Activated CD4-positive, alpha-beta T cell treated with anti-CD3 and anti-CD28 coated beads, Interleukin-2, amount 10 ng/mL, durations not matched to agents 7 days and 5 days (primary cell): ENCODE results near the gene ARHGAP22. TPM values are rescaled to one million over a fixed set of nuclear protein-coding genes. Genes with fewer than 3 reads are reported as not detected.

Experiments
- CTCF ChIA-PET: fragments of 350-600 bp; sonication (Branson Sonifier 250); formaldehyde crosslinking; loops from one replicate; lab custom pipeline; 2021; ENCODE audit warnings: antibody characterized with exemption; lab: Charles Lee
- POLR2A ChIA-PET: fragments of 350-600 bp; sonication (Branson Sonifier 250); formaldehyde crosslinking; loops from one replicate; lab custom pipeline; 2021; ENCODE audit warnings: antibody characterized with exemption; lab: Charles Lee
- DNase-seq: peaks from one replicate; pipeline ENCODE4 v3.0.0-alpha.2; 2020
- H3K27ac Mint-ChIP-seq: one replicate; pipeline ENCODE4 v1.8.0; 2021; ENCODE audit warnings: mild to moderate bottlenecking, moderate library complexity, mixed read lengths
- H3K27me3 Mint-ChIP-seq: one replicate; pipeline ENCODE4 v1.8.0; 2021; ENCODE audit warnings: mixed read lengths
- H3K36me3 Mint-ChIP-seq: one replicate; pipeline ENCODE4 v1.8.0; 2021; ENCODE audit warnings: low read depth, mixed read lengths
- H3K4me1 Mint-ChIP-seq: one replicate; pipeline ENCODE4 v1.8.0; 2021; ENCODE audit warnings: mixed read lengths
- H3K4me3 Mint-ChIP-seq: one replicate; pipeline ENCODE4 v1.8.0; 2021; ENCODE audit warnings: mild to moderate bottlenecking, moderate library complexity, mixed read lengths
- H3K9me3 Mint-ChIP-seq: one replicate; pipeline ENCODE4 v1.8.0; 2021; ENCODE audit warnings: mixed read lengths
- total RNA-seq, 2 experiments: library from RNA; stranded (reverse); gene quantifications; one replicate each; pipeline ENCODE4 v1.2.3, GENCODE V29; 2021

The ARHGAP22 gene
- total RNA-seq, 2 experiments from 2014 or later, result not detected

DNA sequence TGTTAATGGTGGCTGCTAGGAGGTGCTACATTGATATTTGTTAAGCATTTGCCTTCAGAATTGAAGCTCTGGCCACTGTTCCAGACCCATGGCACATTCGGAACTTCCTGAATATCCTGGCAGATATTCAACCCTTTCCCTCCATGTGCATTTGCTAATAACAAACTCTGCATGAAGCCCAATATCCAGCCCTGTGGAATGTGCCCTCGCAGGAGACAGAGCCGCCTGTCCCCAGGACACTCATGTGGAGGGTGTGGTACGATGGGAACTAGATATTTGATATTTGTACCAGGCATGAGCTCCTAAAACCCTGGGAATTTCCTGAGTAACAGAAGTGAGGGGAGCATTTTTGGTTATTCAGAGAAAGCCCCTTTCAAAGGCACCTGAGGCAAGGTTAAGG, 21.6 kb upstream of the ARHGAP22 start:
- no peaks in the 10 kb centered on the region for H3K36me3 Mint-ChIP-seq
- peaks cover 13% of the 10 kb centered on the region for H3K27me3 Mint-ChIP-seq
- no peaks in the 10 kb centered on the region for H3K4me1 Mint-ChIP-seq
- no peaks in the 10 kb centered on the region for H3K9me3 Mint-ChIP-seq
- H3K4me3 Mint-ChIP-seq, result no peak overlapping the region
- POLR2A ChIA-PET, result no interaction called here
- H3K27ac Mint-ChIP-seq, result no peak overlapping the region
- CTCF ChIA-PET, result no interaction called here
- DNase-seq, result no peak

DNA sequence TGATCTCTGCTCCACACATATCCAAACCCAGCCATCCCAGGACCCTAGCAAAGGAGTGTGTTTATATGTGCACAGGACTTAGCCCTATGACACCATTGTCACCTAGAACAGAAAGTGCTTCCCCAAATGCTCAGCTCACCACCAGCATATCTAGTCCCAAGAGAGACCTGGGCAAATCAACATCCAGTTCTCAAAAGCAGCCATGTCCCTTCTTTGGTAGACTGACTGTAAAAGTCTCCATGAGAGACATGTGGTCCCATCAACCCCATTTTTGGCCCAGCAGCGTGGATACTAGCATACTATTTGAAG, 20.9 kb upstream of the ARHGAP22 start:
- no peaks in the 10 kb centered on the region for H3K36me3 Mint-ChIP-seq
- no peak for DNase-seq
- H3K4me3 Mint-ChIP-seq, result no peak overlapping the region
- no peaks in the 10 kb centered on the region for H3K4me1 Mint-ChIP-seq
- peaks cover 13% of the 10 kb centered on the region for H3K27me3 Mint-ChIP-seq
- CTCF ChIA-PET, result interaction anchor here (2.3 to 2.9 kb wide), 2 partner anchors 19 to 30 kb away, joined by 11 to 12 read pairs; no protein-coding TSS in a partner anchor
- H3K27ac Mint-ChIP-seq, result no peak overlapping the region
- POLR2A ChIA-PET, result no interaction called here
- no peaks in the 10 kb centered on the region for H3K9me3 Mint-ChIP-seq

DNA sequence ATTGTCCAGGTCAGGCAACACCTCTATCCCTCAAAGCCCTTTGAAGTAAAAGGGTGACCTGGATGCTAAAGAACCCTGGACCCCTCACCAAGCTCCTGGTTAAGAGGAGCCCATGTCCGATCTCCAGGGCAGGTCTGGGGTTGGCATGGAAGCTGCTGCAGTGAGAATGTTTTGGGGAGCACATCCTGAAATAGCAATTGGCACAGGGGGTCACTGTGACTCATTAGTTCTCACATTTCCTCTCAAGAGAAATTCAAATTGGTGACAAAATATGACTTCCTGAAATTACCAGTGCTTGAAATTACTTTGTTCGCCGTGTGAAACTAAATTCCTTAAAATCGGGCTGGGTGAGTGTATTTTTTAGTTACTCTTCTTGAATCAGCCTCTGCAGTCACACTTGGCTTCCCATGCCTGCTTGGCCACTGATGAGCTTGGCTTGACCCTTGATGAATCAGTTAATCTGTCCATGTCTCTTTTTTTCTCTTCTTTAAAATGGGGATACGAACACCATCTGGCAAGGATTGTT, 18.8 kb upstream of the ARHGAP22 start:
- CTCF ChIA-PET, result interaction anchor here (1.1 to 2.9 kb wide), 3 partner anchors 13 to 32 kb away, joined by 3 to 12 read pairs (median 11); no protein-coding TSS in a partner anchor
- Mint-ChIP-seq H3K4me1 (no peaks in the 10 kb centered on the region), H3K27me3 (peaks cover 26% of the 10 kb centered on the region)

DNA sequence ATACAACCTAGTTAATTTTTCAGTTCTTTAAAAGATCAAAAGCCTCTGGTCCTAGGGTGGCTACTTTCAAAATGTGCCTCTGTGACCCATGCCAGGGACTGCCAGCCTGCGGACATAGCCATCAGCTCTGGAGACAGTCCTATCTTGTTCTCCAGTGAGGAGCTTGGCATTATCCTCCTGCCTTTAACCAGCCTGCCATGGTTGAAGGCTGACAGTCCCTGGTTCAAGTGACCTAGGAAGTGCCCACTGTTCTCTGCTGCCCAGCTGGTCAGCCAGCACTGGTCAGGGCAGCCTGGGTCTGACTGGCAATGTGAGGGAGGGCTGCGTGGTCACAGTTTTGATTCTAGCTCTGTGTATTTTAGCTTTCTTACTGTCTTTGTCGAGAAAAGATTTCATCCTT, 18.1 kb upstream of the ARHGAP22 start:
- no peaks in the 10 kb centered on the region for H3K9me3 Mint-ChIP-seq
- no peak for DNase-seq
- CTCF ChIA-PET, result interaction anchor here (1.0 to 2.9 kb wide), 3 partner anchors 14 to 33 kb away, joined by 3 to 12 read pairs (median 4); no protein-coding TSS in a partner anchor
- H3K27ac Mint-ChIP-seq, result no peak overlapping the region
- peaks cover 33% of the 10 kb centered on the region for H3K27me3 Mint-ChIP-seq
- POLR2A ChIA-PET, result no interaction called here
- no peaks in the 10 kb centered on the region for H3K4me1 Mint-ChIP-seq
- no peak overlapping the region for H3K4me3 Mint-ChIP-seq
- H3K36me3 Mint-ChIP-seq, result no peaks in the 10 kb centered on the region

More for the DNA sequence above, 18.8 kb upstream of the ARHGAP22 start:
- no peak for DNase-seq
- POLR2A ChIA-PET, result no interaction called here
- H3K4me3 Mint-ChIP-seq, result no peak overlapping the region
- H3K9me3 Mint-ChIP-seq, result no peaks in the 10 kb centered on the region
- H3K27ac Mint-ChIP-seq, result no peak overlapping the region
- H3K36me3 Mint-ChIP-seq, result no peaks in the 10 kb centered on the region

DNA sequence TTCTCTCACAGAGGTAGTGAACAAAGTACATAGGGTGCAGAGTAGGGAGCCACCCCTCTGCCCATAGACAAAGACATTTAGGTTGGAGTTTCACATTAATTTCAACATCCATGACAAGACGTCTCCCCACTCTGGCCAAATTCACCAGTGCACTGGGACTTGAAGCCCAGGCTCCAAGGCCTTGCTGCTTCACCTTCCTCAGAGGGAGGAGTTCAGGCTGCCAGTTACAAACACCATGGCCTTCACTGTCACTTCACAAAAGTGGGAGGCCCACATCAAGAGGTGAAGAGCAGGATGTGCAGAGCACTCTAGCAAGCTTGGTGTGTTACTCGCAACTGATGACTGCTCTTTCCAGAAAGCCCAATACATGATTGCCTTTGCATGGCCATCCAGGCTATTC, 15.8 kb upstream of the ARHGAP22 start:
- ChIA-PET POLR2A (no interaction called here), CTCF (interaction anchor here (2.2 kb wide), 1 partner anchor 35 kb away, joined by 8 read pairs; no protein-coding TSS in a partner anchor)
- no peak for DNase-seq
- Mint-ChIP-seq H3K9me3 (peaks cover 3% of the 10 kb centered on the region), H3K36me3 (no peaks in the 10 kb centered on the region), H3K4me1 (no peaks in the 10 kb centered on the region), H3K4me3 (no peak overlapping the region), H3K27me3 (peaks cover 47% of the 10 kb centered on the region), H3K27ac (no peak overlapping the region)

DNA sequence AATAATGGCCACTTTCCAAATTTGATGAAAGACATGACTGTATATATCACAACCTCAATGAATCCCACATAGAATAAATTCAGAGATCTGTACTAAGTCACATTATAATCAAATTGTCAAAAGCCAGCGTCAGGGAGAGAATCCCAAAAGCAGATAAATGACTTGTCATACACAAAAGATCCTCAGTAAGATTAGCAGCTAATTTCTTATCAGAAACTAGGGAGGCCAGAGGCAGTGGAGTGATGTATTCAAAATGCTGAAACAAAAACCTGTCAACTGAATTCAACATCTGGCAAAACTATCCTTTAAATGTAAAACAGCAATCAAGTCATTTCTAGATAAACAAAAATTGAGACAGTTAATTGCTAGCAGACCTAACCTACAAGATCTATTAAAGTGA, 11.6 kb upstream of the ARHGAP22 start:
- no peak for DNase-seq
- ChIA-PET POLR2A (no interaction called here), CTCF (no interaction called here)
- Mint-ChIP-seq H3K36me3 (no peaks in the 10 kb centered on the region), H3K9me3 (peaks cover 3% of the 10 kb centered on the region), H3K4me1 (no peaks in the 10 kb centered on the region), H3K4me3 (no peak overlapping the region), H3K27me3 (peaks cover 44% of the 10 kb centered on the region), H3K27ac (no peak overlapping the region)

DNA sequence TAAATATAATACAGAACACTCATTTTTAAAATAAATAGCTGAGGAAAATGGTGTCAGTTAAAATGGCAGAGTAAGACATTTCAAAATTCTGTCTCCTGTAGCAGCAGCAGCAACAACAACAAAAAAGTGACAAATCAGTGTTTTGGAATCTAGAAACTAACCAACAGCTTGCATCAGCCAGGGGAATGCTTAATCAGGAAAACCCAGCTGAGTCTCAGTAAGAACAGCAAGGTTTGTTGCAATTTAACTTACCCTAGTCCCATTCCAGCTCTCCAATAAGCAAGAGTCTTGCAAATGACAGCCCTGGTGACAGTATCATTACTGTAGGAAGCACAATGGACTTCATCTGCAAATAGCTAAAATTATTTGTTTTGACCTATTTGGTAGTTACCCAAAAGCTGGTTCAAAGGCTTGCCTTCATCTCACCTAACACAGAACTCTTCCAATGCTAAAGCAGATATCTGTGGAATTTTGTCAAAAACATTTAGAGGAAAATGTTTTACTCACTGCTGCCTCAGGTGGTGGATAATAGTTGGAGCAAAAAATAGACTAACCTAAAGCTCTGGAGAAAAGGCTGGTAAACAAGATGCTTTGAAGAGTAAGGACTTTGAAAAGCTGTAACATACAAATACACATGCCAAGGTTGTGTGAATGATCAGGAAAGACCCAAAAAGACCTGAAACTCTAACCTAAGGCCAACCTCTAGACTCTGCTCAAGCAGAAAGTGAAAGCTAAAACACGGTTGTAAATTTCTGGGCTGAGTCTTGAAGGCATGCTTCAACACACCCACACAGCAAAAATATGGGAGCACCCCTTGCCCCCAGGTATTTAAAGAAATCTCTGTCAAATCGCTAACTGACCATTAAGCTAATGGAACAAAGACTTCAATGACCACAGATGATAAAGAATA, 9.9 kb upstream of the ARHGAP22 start:
- Mint-ChIP-seq H3K4me1 (no peaks in the 10 kb centered on the region), H3K36me3 (no peaks in the 10 kb centered on the region), H3K27ac (no peak overlapping the region), H3K27me3 (peaks cover 41% of the 10 kb centered on the region), H3K9me3 (peaks cover 3% of the 10 kb centered on the region), H3K4me3 (no peak overlapping the region)
- no peak for DNase-seq
- POLR2A ChIA-PET, result no interaction called here
- CTCF ChIA-PET, result interaction anchor here (1.5 to 2.1 kb wide), 2 partner anchors 8 to 41 kb away, joined by 3 to 9 read pairs; no protein-coding TSS in a partner anchor

DNA sequence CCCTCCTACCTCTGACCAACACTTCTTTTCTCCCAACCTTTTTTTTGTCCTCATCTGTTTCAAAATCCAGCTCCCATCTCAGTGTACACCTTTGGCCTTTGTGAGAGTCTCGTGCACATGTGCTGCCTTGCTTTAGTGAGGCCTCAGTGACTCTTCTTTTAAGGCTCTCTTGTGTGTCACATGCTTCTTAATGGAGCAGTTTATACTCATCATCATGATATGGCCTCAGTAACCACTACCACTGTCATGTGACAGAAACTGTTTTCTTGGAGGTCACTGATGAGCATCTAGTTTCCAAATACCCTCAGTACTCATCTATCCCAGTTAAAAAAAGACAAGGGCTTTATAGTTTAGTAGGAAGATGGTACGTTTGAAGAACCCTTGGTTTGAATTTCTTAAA, 8.1 kb upstream of the ARHGAP22 start:
- Mint-ChIP-seq H3K4me3 (no peak overlapping the region), H3K9me3 (peaks cover 3% of the 10 kb centered on the region), H3K27ac (no peak overlapping the region), H3K4me1 (no peaks in the 10 kb centered on the region), H3K27me3 (peaks cover 26% of the 10 kb centered on the region), H3K36me3 (no peaks in the 10 kb centered on the region)
- ChIA-PET POLR2A (no interaction called here), CTCF (no interaction called here)
- DNase-seq, result no peak

DNA sequence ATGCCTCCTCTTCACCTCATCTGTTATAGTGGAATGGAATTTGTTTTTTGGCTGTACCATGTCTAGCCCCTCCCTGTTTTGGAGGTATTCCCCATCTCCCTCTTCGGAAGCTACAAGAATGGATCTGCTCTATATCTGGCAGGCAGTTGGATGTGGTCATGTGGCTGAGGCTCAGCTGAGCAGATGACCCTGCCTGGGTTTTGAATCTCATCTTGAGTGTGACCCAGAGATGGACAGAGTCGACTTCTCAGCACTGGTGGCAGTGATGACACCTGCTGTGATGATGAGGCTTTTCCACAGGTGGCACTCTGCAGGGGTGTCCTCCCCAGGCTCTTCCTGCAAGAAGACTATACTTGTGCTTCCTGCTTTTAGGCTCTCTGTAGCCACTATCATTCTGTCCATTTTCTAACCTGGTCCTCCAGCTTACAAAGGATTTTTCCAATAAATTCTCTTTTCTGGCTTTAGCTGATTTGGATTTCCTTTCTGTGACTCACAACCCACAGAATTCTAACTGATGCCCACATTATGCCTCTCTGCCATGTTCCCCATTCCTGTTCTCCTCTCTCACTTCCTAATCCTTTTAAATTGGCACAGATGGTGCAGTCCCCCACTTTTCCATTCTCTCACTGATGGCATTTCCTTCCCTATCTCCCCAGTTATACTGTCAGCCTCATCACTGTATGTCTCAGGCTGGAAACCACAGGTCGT, 7.5 kb upstream of the ARHGAP22 start:
- Mint-ChIP-seq H3K4me1 (no peaks in the 10 kb centered on the region), H3K27me3 (peaks cover 19% of the 10 kb centered on the region), H3K36me3 (no peaks in the 10 kb centered on the region), H3K4me3 (no peak overlapping the region), H3K9me3 (peaks cover 3% of the 10 kb centered on the region), H3K27ac (no peak overlapping the region)
- POLR2A ChIA-PET, result no interaction called here
- no peak for DNase-seq
- CTCF ChIA-PET, result no interaction called here

DNA sequence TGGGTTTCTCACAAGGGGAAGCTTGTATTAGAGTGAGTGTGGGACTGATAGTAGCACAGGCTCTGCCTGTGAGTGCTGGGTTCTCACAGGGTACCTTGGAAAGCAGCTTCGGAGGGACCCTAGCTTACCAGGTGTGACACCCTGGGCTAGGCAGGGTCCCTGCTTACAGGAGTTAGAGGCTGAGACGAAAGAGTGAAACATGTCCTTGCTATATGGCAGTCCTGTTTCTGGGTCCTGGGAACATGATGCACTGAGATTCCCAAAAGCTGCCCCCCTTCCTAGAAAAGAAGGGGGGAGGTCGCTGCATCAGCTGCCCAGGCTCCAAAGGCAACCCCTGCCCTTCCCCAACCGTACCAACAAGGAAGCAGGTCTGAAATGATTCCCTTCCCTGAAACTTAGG, 6.3 kb upstream of the ARHGAP22 start:
- Mint-ChIP-seq H3K4me1 (no peaks in the 10 kb centered on the region), H3K36me3 (no peaks in the 10 kb centered on the region), H3K4me3 (no peak overlapping the region), H3K27ac (no peak overlapping the region), H3K9me3 (peaks cover under 1% of the 10 kb centered on the region), H3K27me3 (peaks cover 20% of the 10 kb centered on the region)
- DNase-seq, result no peak
- ChIA-PET POLR2A (no interaction called here), CTCF (interaction anchor here (0.5 to 1.6 kb wide), 2 partner anchors 45 to 63 kb away, joined by 5 to 8 read pairs; no protein-coding TSS in a partner anchor)

DNA sequence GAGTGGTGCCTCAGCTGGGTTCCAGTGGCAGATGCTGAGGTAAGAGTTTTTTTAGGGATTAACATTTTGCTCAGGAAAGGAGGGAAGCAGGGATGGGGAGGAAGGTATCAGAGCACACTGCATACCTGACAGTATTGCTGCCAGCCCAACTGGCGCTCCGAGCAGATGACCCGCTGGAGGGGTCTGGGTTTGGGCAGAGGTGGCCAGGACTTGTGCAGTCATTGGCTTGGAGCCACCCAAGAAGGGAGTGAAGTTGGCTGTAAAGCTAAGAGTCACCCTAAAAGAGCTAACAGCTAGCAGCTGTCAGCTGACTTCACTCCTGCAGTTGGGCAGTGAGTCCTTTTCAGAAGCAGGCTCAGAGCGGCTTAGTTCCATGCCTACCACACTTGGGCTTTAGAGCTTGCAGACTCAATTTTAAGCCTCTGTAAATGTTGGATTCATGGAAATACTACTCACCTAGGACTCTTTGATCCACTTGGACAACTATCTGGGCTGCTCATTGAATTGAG, 5.8 kb upstream of the ARHGAP22 start:
- Mint-ChIP-seq H3K4me3 (no peak overlapping the region), H3K27ac (no peak overlapping the region), H3K36me3 (no peaks in the 10 kb centered on the region), H3K9me3 (no peaks in the 10 kb centered on the region), H3K4me1 (peaks cover 2% of the 10 kb centered on the region), H3K27me3 (peaks cover 22% of the 10 kb centered on the region)
- ChIA-PET CTCF (interaction anchor here (0.5 to 1.6 kb wide), 2 partner anchors 46 to 63 kb away, joined by 5 to 8 read pairs; no protein-coding TSS in a partner anchor), POLR2A (no interaction called here)
- no peak for DNase-seq

DNA sequence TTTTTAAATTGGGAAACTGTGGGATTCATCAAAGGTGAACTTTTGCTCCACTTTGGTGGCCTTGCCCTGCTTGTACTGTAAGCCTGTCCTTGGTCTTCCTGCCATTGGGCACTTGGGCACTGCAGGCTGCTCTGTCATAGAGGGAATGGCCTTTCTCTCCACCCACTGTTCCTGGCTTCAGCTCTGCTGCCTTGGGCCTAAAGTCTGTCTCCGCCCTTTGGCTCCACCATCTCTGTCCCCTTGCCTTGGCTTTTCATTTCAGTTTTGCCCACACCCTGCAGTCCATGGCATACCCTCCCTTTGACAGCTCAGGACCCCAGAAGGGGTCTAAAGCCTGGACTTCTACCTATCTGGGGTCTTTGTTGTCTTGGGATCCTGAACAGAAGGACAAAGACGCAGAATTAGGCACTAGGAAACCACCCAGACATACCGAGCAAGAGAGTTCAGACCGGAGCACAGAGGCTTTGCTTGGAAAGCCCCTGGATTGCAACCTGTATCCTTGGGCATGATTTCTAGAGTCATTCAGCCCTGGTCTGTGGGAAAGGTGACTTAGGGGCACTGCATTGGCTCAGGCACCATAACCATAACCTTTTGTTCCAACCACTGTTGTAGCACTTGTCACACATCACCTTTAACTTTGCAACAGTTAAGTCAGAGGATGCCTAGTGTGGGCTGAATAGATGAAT, 5.2 kb upstream of the ARHGAP22 start:
- Mint-ChIP-seq H3K9me3 (no peaks in the 10 kb centered on the region), H3K27ac (no peak overlapping the region), H3K27me3 (peaks cover 27% of the 10 kb centered on the region), H3K36me3 (no peaks in the 10 kb centered on the region), H3K4me3 (no peak overlapping the region), H3K4me1 (peaks cover 2% of the 10 kb centered on the region)
- ChIA-PET POLR2A (no interaction called here), CTCF (interaction anchor here (1.6 kb wide), 1 partner anchor 46 kb away, joined by 8 read pairs; no protein-coding TSS in a partner anchor)
- no peak for DNase-seq
